Kidney epithelial cell (primary cell): ENCODE results near the gene LMTK2. TPM values are rescaled to one million over a fixed set of nuclear protein-coding genes. Genes with fewer than 3 reads are reported as not detected.

Experiments used
- DNase-seq: peaks from one replicate; pipeline ENCODE4 v3.0.0-alpha.2; 2010; ENCODE audit warnings: low read depth
- H3K27me3 ChIP-seq: 2 replicates; pipeline ENCODE4 v1.6.0; 2011; ENCODE audit warnings: low read length; ENCODE audit not compliant: control insufficient read depth, insufficient read depth
- H3K36me3 ChIP-seq: 2 replicates; pipeline ENCODE4 v1.5.1; 2011; ENCODE audit warnings: low read length; ENCODE audit not compliant: control insufficient read depth, insufficient read depth
- H3K4me3 ChIP-seq: 2 replicates; pipeline ENCODE4 v1.5.1; 2011; ENCODE audit warnings: low read depth, mild to moderate bottlenecking, control low read depth, low read length
- CTCF ChIP-seq: IDR thresholded peaks from 2 replicates; pipeline ENCODE4 v1.5.1; 2011; ENCODE audit warnings: mild to moderate bottlenecking, moderate library complexity, low read length, control low read depth, inconsistent platforms; ENCODE audit not compliant: insufficient read depth, poor library complexity, severe bottlenecking
- total RNA-seq: library from RNA; depleted of rRNA; stranded (reverse); fragments of >200 nt; gene quantifications from 2 replicates; pipeline ENCODE4 v1.2.3, GENCODE V29; 2015

LMTK2 gene
- total RNA-seq, 1 donor from 2014 or later = 17.9 TPM

GRCh38 chr7:98210513-98211220, 104.0 kb downstream of the LMTK2 start:
- no peak for TF ChIP-seq CTCF
- H3K36me3 ChIP-seq = no peaks in the 10 kb centered on the region
- peak overlapping the region; percentile 27 for H3K4me3 ChIP-seq
- no peak for DNase-seq
- no peaks in the 10 kb centered on the region for H3K27me3 ChIP-seq

DNA sequence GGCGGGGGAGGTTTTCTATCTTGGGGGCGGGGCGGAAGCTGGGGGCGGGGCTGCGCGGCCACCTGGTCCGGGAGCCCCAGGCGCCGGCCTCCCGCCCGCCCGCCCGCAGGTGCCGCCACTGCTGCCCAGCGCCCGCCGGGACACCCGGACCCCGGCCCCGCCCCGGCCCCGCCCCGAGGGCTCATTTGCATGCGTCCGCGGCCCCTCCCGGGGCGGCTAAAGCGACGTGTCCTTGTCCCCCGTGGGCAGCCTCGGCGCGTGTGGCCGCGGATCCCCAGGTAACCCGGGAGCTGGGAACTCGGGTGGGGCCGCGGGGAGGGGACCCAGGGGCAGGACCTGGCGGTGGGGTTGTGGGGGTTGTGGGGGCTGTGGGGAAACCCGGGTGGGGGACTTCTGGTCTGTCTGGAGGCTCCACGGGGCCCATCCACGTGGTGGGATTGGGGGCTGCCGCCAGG, 104.6 kb downstream of the LMTK2 start, which contains the start of gene BHLHA15:
BHLHA15 (plus strand) TSS at position 219 of the 455 bp plus-strand sequence. CDS start 871 bp downstream, outside the sequence.
- Histone ChIP-seq H3K36me3 (no peaks in the 10 kb centered on the region), H3K27me3 (no peaks in the 10 kb centered on the region), H3K4me3 (peak within 1 kb of the TSS; percentile 34)
- DNase-seq = no peak
- no peak for TF ChIP-seq CTCF

DNA sequence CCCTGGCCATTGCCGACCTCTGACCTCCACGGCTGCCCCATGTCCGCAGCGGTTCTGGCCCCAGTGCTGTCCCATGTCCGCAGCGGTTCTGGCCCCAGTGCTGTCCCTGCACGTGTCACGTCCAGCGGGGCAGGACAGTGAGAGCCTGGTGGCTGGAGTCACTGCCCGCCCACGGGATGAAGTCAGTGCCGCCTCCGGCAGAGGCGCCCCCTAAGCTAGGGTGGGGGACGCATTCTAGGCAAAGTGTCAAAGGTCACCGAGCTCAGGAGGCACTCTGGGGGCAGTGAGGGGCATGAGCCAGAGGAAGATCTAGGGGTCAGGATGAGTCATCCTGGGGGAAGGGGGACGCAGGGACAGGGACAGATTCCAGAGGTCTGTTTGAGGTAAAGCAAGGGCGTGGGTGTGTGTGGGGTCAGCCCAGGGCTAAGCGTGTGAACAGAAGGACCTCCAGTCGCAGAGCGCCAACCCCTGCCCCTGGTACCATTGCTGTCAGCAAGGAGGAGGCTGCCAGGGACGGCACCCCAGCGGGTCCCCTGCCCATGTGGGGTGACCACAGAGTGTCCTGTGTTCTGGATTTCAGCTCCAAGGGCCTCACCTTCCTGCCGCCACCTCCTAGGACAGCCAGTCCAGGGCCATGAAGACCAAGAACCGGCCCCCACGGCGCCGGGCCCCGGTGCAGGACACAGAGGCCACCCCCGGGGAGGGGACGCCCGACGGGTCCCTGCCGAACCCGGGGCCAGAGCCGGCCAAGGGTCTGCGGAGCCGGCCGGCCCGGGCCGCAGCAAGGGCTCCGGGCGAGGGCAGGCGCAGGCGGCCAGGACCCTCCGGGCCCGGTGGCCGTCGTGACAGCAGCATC, 105.2 kb downstream of the LMTK2 start:
- H3K36me3 ChIP-seq = no peaks in the 10 kb centered on the region
- DNase-seq = no peak
- no peak for TF ChIP-seq CTCF
- peak overlapping the region; percentile 34 for H3K4me3 ChIP-seq
- no peaks in the 10 kb centered on the region for H3K27me3 ChIP-seq

GRCh38 chr7:98212532-98213041, 105.9 kb downstream of the LMTK2 start:
- no peak for TF ChIP-seq CTCF
- no peak for DNase-seq
- Histone ChIP-seq H3K36me3 (no peaks in the 10 kb centered on the region), H3K4me3 (no peak overlapping the region), H3K27me3 (no peaks in the 10 kb centered on the region)

DNA sequence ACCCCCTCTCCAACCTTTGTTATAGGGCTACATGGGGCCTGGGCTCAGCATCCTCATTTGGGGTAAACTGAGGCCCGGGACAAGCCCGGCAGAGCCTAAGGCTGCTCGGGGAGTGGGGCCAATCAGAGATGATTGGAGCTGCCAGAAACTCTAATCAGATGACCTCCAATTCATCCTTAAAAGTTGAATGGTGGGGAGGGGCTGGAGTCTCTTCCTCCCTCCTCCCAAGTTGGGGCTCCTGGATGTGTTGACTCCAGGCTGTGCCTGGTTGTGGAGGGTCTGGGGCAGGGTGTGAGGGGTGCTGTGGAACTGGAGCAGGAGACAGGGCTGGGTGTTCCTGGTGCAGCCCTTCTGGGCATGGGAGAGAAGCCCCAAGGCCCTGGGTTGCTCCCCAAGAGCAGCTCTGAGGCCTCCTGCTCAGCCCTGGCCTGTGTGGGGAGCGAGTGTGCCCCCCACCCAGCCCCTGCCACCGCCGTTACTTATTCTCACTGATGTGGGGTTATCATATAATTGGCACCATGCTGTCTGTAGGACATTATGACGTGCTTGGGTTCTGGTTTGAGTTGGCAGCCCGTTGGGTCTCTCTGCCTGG, 106.7 kb downstream of the LMTK2 start:
- DNase-seq = no peak
- H3K4me3 ChIP-seq = no peak overlapping the region
- TF ChIP-seq CTCF = no peak

More for the DNA sequence above, 106.7 kb downstream of the LMTK2 start:
- Histone ChIP-seq H3K27me3 (no peaks in the 10 kb centered on the region), H3K36me3 (no peaks in the 10 kb centered on the region)
